ENCODE data around the gene TEX11. TPM values are rescaled to one million over a fixed set of nuclear protein-coding genes. Genes with fewer than 3 reads are reported as not detected.

TEX11 gene
- total and polyA plus RNA-seq, 2 experiments from 2014 or later = 0.60 to 1.0 TPM

- no peaks in the 10 kb centered on the region for H3K9me2 ChIP-seq (ENCODE audit: insufficient read depth)
- ATAC-seq = no peak
- TF ChIP-seq CREB1 (CRISPR knock-in tag; IDR thresholded peaks at IDR 0.05; ENCODE audit: low read depth) (no peak), CTCF (conservative IDR thresholded peaks at IDR 0.05; ENCODE audit: low read depth in 2 of 2) (no peak), STAT1 (IDR thresholded peaks at IDR 0.05; ENCODE audit: unreplicated experiment) (no peak), JUNB (IDR thresholded peaks at IDR 0.05; ENCODE audit: unreplicated experiment) (no peak), REST (IDR thresholded peaks at IDR 0.05; ENCODE audit: unreplicated experiment) (no peak), ZNF462 (CRISPR knock-in tag; IDR thresholded peaks at IDR 0.05) (no peak), EZH2phosphoT487 (IDR thresholded peaks at IDR 0.05; ENCODE audit: unreplicated experiment) (no peak), EZH2 (IDR thresholded peaks at IDR 0.05; ENCODE audit: low read depth, unreplicated experiment) (no peak), POLR2AphosphoS5 (IDR thresholded peaks at IDR 0.05; ENCODE audit: low read depth) (no peak), NANOG (IDR thresholded peaks at IDR 0.05; ENCODE audit: borderline replicate concordance) (no peak), ZNF114 (CRISPR knock-in tag; IDR thresholded peaks at IDR 0.05) (no peak), ZNF331 (CRISPR knock-in tag; IDR thresholded peaks at IDR 0.05; ENCODE audit: low read depth) (no peak), ETS1 (IDR thresholded peaks at IDR 0.05) (no peak)
- no peaks in the 10 kb centered on the region for H3F3A ChIP-seq (replicated peaks; ENCODE audit: low read depth)
- no peak for DNase-seq (ENCODE audit: low spot score)
- H2AFZ ChIP-seq = no peak overlapping the region
- H3K9me3 Mint-ChIP-seq = no peaks in the 10 kb centered on the region
- no peaks in the 10 kb centered on the region for H3K36me3 Mint-ChIP-seq (ENCODE audit: low read depth)
- no peaks in the 10 kb centered on the region for H4K20me1 ChIP-seq (replicated peaks; ENCODE audit: insufficient read depth)
- H3K4me1 Mint-ChIP-seq = no peaks in the 10 kb centered on the region
- no peak overlapping the region for H3K27ac ChIP-seq (ENCODE audit: low read depth)
- H3K36me3 ChIP-seq (ENCODE audit: insufficient read depth) = no peaks in the 10 kb centered on the region
- no peak overlapping the region for H3K4me3 ChIP-seq
- H3K4me1 ChIP-seq (ENCODE audit: insufficient read depth) = no peaks in the 10 kb centered on the region
- no peak overlapping the region for H3K27ac Mint-ChIP-seq
- peaks cover 2% of the 10 kb centered on the region for H3K27me3 Mint-ChIP-seq (ENCODE audit: insufficient read depth, low read depth, poor library complexity)
- H3K27me3 ChIP-seq (ENCODE audit: insufficient read depth) = no peaks in the 10 kb centered on the region
- H3K79me2 ChIP-seq (replicated peaks; ENCODE audit: insufficient read depth) = no peaks in the 10 kb centered on the region
- H3K4me3 Mint-ChIP-seq = no peak overlapping the region
- H3K4me2 ChIP-seq = no peak overlapping the region
Observed at GRCh38 chrX:70808942-70809940, 99.3 kb downstream of the TEX11 start.
